ENCODE data around the gene FBXW8. TPM values are rescaled to one million over a fixed set of nuclear protein-coding genes. Genes with fewer than 3 reads are reported as not detected.

FBXW8 gene
- total and polyA plus RNA-seq, 2 donors (not counting 1 experiment from before 2014, with no cell fraction given) = 11.7 to 20.9 TPM

DNA sequence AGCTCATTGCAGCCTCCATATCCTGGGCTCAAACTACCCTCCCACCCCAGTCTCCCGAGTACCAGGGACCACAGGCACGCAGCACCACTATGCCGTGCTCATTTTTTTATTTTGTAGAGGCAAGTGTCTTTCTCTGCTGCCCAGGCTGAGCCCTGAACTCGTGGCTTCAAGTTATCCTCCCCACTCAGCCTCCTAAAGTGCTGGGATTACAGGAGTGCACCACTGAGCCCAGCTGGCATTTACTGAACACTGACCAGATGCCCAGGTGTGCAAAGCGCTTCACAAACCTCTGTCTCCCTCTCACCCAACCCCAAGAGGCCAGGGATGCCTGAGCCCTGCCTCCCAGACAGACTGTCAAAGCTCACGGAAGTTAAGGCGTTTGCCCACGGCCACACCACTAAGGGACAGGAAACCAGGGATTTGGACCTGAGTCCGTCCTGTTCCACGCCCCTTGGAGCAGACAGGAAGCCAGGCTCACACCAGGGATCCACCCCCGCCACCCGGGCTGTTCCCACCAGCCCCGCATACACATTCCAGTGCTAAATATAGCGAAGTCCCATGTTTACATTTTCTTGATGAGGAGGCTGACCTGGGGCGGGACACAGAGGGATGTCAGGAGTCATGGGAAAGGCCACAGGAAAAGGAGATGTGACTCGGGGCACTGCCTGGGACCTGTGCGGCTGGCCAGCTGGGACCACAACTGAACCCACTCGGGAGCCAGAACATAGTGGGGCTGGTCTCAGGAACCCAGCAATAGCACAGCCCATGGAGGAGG, 137.2 kb downstream of the FBXW8 start:
- H4K20me1 ChIP-seq (ENCODE audit: control insufficient read depth, extremely low read depth, insufficient read depth, low read length) = no peaks in the 10 kb centered on the region
- H3K4me1 ChIP-seq (ENCODE audit: control insufficient read depth, extremely low read depth, insufficient read depth, low read length) = peaks cover 3% of the 10 kb centered on the region
- DNase-seq (ENCODE audit: low read depth in 2 of 2) = peak; percentile 27
- TF ChIP-seq EZH2 (IDR thresholded peaks at IDR 0.05; ENCODE audit: low read length, missing control alignments) = no peak
- TF ChIP-seq, protein P1, sequence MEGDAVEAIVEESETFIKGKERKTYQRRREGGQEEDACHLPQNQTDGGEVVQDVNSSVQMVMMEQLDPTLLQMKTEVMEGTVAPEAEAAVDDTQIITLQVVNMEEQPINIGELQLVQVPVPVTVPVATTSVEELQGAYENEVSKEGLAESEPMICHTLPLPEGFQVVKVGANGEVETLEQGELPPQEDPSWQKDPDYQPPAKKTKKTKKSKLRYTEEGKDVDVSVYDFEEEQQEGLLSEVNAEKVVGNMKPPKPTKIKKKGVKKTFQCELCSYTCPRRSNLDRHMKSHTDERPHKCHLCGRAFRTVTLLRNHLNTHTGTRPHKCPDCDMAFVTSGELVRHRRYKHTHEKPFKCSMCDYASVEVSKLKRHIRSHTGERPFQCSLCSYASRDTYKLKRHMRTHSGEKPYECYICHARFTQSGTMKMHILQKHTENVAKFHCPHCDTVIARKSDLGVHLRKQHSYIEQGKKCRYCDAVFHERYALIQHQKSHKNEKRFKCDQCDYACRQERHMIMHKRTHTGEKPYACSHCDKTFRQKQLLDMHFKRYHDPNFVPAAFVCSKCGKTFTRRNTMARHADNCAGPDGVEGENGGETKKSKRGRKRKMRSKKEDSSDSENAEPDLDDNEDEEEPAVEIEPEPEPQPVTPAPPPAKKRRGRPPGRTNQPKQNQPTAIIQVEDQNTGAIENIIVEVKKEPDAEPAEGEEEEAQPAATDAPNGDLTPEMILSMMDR (conservative IDR thresholded peaks at IDR 0.05 in 1 of 2, IDR thresholded peaks at IDR 0.05 in 1 of 2; ENCODE audit: low read depth in 1 of 2, low read length in 2 of 2) = no peak
- no peak overlapping the region for H3K4me2 ChIP-seq (ENCODE audit: extremely low read depth, insufficient read depth, low read length)
- H3K36me3 ChIP-seq (ENCODE audit: control insufficient read depth, insufficient read depth, low read length) = no peaks in the 10 kb centered on the region
- peaks cover 3% of the 10 kb centered on the region for H3K27me3 ChIP-seq (ENCODE audit: control insufficient read depth, insufficient read depth, low read length)
- no peaks in the 10 kb centered on the region for H3K9me3 ChIP-seq (ENCODE audit: control insufficient read depth, insufficient read depth, low read depth, low read length)
- H3K79me2 ChIP-seq (ENCODE audit: control insufficient read depth, insufficient read depth, low read length) = no peaks in the 10 kb centered on the region
- H3K27ac ChIP-seq (ENCODE audit: insufficient read depth, low read length) = no peak overlapping the region
- H3K9ac ChIP-seq (ENCODE audit: insufficient read depth, low read length) = no peak overlapping the region
- no peak overlapping the region for H3K4me3 ChIP-seq (replicated peaks in 1 of 4; ENCODE audit: control extremely low read depth in 1 of 4, insufficient read depth in 1 of 4, low read depth in 3 of 4, low read length in 4 of 4)
- H2AFZ ChIP-seq (ENCODE audit: low read length) = peak overlapping the region; percentile 31

DNA sequence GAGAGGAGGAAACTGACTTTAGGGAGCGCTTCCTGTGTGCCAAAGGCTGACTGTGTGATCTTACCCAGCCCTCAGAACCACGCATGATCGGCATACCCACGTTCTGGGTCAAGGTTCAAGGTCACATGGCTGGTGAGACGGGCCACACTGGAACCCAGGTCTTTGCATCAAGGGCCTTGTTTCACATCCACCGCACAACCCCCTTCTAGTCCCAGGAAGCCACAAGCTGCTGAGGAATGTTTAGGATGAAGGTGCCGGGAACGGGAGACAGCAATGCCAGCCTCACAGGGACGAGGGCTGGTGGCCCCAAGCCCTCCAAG, 137.8 kb downstream of the FBXW8 start:
- H3K4me3 ChIP-seq (replicated peaks in 1 of 4; ENCODE audit: control extremely low read depth in 1 of 4, insufficient read depth in 1 of 4, low read depth in 3 of 4, low read length in 4 of 4) = no peak overlapping the region
- H2AFZ ChIP-seq (ENCODE audit: low read length) = peak overlapping the region; percentile 1
- H3K4me1 ChIP-seq (ENCODE audit: control insufficient read depth, extremely low read depth, insufficient read depth, low read length) = peaks cover 3% of the 10 kb centered on the region
- no peak overlapping the region for H3K27ac ChIP-seq (ENCODE audit: insufficient read depth, low read length)
- TF ChIP-seq, protein P1 (conservative IDR thresholded peaks at IDR 0.05 in 1 of 2, IDR thresholded peaks at IDR 0.05 in 1 of 2; ENCODE audit: low read depth in 1 of 2, low read length in 2 of 2) = no peak
- TF ChIP-seq EZH2 (IDR thresholded peaks at IDR 0.05; ENCODE audit: low read length, missing control alignments) = no peak
- H3K27me3 ChIP-seq (ENCODE audit: control insufficient read depth, insufficient read depth, low read length) = peaks cover 3% of the 10 kb centered on the region
- H3K36me3 ChIP-seq (ENCODE audit: control insufficient read depth, insufficient read depth, low read length) = no peaks in the 10 kb centered on the region
- H3K79me2 ChIP-seq (ENCODE audit: control insufficient read depth, insufficient read depth, low read length) = no peaks in the 10 kb centered on the region
- no peak for DNase-seq (ENCODE audit: low read depth in 2 of 2)
- H3K9ac ChIP-seq (ENCODE audit: insufficient read depth, low read length) = no peak overlapping the region
- H3K9me3 ChIP-seq (ENCODE audit: control insufficient read depth, insufficient read depth, low read depth, low read length) = no peaks in the 10 kb centered on the region
- no peaks in the 10 kb centered on the region for H4K20me1 ChIP-seq (ENCODE audit: control insufficient read depth, extremely low read depth, insufficient read depth, low read length)
- no peak overlapping the region for H3K4me2 ChIP-seq (ENCODE audit: extremely low read depth, insufficient read depth, low read length)

DNA sequence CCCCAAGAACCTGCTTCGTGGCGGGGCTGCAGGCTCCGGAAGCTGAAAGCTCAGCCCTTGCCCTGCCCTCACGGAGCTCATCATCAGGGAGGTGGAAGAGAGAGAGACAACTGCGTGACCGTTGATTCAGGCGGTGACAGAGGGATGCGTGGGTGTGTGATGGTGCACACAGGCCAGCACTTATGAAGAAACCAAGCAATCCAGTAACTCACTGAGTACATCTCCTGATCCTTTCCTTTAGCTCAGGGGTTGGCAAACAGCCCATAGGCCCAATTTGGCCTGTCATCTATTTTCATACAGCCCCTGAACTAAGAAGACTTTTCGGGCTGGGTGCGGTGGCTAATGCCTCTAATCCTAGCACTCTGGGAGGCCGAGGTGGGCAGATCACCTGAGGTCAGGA, 138.5 kb downstream of the FBXW8 start:
- Histone ChIP-seq H3K27me3 (ENCODE audit: control insufficient read depth, insufficient read depth, low read length) (peaks cover 3% of the 10 kb centered on the region), H3K27ac (ENCODE audit: insufficient read depth, low read length) (no peak overlapping the region), H3K4me2 (ENCODE audit: extremely low read depth, insufficient read depth, low read length) (no peak overlapping the region), H3K4me3 (replicated peaks in 1 of 4; ENCODE audit: control extremely low read depth in 1 of 4, insufficient read depth in 1 of 4, low read depth in 3 of 4, low read length in 4 of 4) (no peak overlapping the region), H2AFZ (ENCODE audit: low read length) (no peak overlapping the region), H3K9ac (ENCODE audit: insufficient read depth, low read length) (no peak overlapping the region), H3K36me3 (ENCODE audit: control insufficient read depth, insufficient read depth, low read length) (no peaks in the 10 kb centered on the region), H4K20me1 (ENCODE audit: control insufficient read depth, extremely low read depth, insufficient read depth, low read length) (no peaks in the 10 kb centered on the region), H3K4me1 (ENCODE audit: control insufficient read depth, extremely low read depth, insufficient read depth, low read length) (peaks cover 3% of the 10 kb centered on the region), H3K9me3 (ENCODE audit: control insufficient read depth, insufficient read depth, low read depth, low read length) (no peaks in the 10 kb centered on the region), H3K79me2 (ENCODE audit: control insufficient read depth, insufficient read depth, low read length) (no peaks in the 10 kb centered on the region)
- no peak for DNase-seq (ENCODE audit: low read depth in 2 of 2)
- TF ChIP-seq, protein P1 (conservative IDR thresholded peaks at IDR 0.05 in 1 of 2, IDR thresholded peaks at IDR 0.05 in 1 of 2; ENCODE audit: low read depth in 1 of 2, low read length in 2 of 2) = no peak
- TF ChIP-seq EZH2 (IDR thresholded peaks at IDR 0.05; ENCODE audit: low read length, missing control alignments) = no peak
